GM04504 (cell line): ENCODE measurements around the gene GALNS.

Experiments used
- DNase-seq: peaks from one replicate; pipeline ENCODE4 v3.0.0-alpha.2; 2012; ENCODE audit warnings: low read depth

GALNS gene

GRCh38 chr16:88856122-88856827 lies 472 bp downstream of the GALNS start:
- DNase-seq, result no peak

GRCh38 chr16:88855736-88856121 lies 1.0 kb downstream of the GALNS start:
- DNase-seq, result no peak

- no peak for DNase-seq
Observed at GRCh38 chr16:88855176-88855575, 1.6 kb downstream of the GALNS start.

GRCh38 chr16:88854306-88855111 lies 2.2 kb downstream of the GALNS start:
- no peak for DNase-seq

GRCh38 chr16:88853325-88853941 lies 3.3 kb downstream of the GALNS start:
- no peak for DNase-seq

GRCh38 chr16:88851616-88852015 lies 5.1 kb downstream of the GALNS start:
- DNase-seq, result no peak

GRCh38 chr16:88850531-88851199 lies 6.1 kb downstream of the GALNS start:
- DNase-seq, result no peak

- DNase-seq, result no peak
Observed at GRCh38 chr16:88848557-88848956, 8.2 kb downstream of the GALNS start.

GRCh38 chr16:88847654-88848053 lies 9.1 kb downstream of the GALNS start:
- DNase-seq, result no peak

GRCh38 chr16:88846088-88846487 lies 10.7 kb downstream of the GALNS start:
- DNase-seq, result no peak

- DNase-seq, result no peak
Observed at GRCh38 chr16:88844419-88845036, 12.2 kb downstream of the GALNS start.

- DNase-seq, result no peak
Observed at GRCh38 chr16:88843256-88843655, 13.5 kb downstream of the GALNS start.

- no peak for DNase-seq
Observed at GRCh38 chr16:88842806-88843205, 13.9 kb downstream of the GALNS start.

GRCh38 chr16:88842308-88842756 lies 14.4 kb downstream of the GALNS start:
- no peak for DNase-seq

GRCh38 chr16:88841521-88842307 lies 15.0 kb downstream of the GALNS start:
- DNase-seq, result no peak

GRCh38 chr16:88840600-88841215 lies 16.0 kb downstream of the GALNS start:
- DNase-seq, result no peak

GRCh38 chr16:88839745-88840599 lies 16.8 kb downstream of the GALNS start:
- DNase-seq, result no peak

GRCh38 chr16:88839026-88839529 lies 17.7 kb downstream of the GALNS start:
- DNase-seq, result no peak

- DNase-seq, result no peak
Observed at GRCh38 chr16:88838566-88838965, 18.2 kb downstream of the GALNS start.

GRCh38 chr16:88837806-88838205 lies 18.9 kb downstream of the GALNS start:
- DNase-seq, result no peak
